NCI-H187 (cell line): ENCODE measurements around the gene ATG7.

Source experiments
- DNase-seq, 2 experiments: peaks; one replicate each; lab custom pipeline; 2025; lab: John Stamatoyannopoulos, UW

ATG7 gene, protein sequence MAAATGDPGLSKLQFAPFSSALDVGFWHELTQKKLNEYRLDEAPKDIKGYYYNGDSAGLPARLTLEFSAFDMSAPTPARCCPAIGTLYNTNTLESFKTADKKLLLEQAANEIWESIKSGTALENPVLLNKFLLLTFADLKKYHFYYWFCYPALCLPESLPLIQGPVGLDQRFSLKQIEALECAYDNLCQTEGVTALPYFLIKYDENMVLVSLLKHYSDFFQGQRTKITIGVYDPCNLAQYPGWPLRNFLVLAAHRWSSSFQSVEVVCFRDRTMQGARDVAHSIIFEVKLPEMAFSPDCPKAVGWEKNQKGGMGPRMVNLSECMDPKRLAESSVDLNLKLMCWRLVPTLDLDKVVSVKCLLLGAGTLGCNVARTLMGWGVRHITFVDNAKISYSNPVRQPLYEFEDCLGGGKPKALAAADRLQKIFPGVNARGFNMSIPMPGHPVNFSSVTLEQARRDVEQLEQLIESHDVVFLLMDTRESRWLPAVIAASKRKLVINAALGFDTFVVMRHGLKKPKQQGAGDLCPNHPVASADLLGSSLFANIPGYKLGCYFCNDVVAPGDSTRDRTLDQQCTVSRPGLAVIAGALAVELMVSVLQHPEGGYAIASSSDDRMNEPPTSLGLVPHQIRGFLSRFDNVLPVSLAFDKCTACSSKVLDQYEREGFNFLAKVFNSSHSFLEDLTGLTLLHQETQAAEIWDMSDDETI

GRCh38 chr3:11271986-11272904 lies at the start of gene ATG7:
Gene ATG7 (plus strand): TSS chr3:11272397. CDS start chr3:11298696, 26,299 bp downstream.
- DNase-seq = peak; percentile 70 to 79

DNA sequence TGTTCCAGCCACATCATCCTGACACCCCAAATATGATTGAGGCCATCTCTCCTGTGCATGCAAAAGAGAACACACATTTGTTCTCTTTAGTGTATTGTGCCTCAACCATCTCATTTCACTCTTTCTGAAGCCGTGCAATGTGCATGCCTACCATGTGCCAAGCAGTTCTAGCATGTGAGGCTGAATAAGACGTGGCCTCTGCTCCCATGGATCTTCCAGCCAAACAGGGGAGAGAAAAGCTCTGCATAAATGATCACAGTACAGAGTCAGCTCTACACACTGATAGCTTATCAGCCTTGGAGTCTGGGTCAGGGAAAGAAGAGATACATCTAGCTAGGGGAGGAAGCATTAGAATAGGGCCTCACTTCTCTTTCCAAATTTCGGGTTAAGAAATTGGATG lies 48.2 kb upstream of the ATG7 start:
- no peak for DNase-seq

- no peak for DNase-seq
These were observed 47.3 kb upstream of the ATG7 start for GRCh38 chr3:11224870-11225229.

GRCh38 chr3:11226042-11226370 lies 46.2 kb upstream of the ATG7 start:
- no peak for DNase-seq

DNA sequence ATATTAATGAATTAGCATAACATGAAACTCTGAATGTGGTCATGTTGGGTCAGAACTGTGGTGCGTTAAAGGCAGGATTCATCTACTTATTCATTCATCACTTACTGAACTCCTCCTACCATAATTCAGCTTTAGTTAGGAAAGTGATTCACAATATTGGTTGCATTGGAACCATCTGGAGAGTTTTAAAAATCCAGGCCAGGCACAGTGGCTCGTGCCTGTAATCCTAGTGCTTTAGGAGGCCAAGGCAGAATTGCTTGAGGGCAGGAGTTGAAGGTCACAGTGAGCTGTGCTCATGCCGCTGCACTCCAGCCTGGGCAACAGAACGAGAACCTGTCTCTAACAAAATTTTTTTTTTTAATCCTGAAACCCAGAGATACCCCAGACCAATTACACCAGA lies 44.2 kb upstream of the ATG7 start:
- DNase-seq = no peak

DNA sequence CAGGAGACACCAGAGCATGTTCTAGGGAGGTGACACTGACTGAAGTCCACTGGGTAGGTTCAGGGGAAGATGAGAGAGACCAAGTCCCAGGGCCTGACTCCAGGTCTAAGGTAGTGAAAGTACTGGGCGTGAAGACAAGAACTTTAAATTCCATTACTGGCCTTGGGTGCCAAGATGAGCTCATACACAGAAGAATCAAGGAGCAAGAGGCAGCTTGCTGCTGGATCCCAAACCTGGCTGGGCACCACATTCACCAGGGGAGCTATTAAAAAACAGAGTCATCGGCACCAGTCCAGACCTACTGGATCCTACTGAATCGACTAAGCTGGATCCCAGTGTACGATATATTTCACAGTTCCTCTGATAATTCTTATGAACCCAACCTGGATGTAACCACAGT lies 42.1 kb upstream of the ATG7 start:
- no peak for DNase-seq

GRCh38 chr3:11230832-11231231 lies 41.4 kb upstream of the ATG7 start:
- DNase-seq = no peak

GRCh38 chr3:11235385-11235784 lies 36.8 kb upstream of the ATG7 start:
- DNase-seq = no peak

DNA sequence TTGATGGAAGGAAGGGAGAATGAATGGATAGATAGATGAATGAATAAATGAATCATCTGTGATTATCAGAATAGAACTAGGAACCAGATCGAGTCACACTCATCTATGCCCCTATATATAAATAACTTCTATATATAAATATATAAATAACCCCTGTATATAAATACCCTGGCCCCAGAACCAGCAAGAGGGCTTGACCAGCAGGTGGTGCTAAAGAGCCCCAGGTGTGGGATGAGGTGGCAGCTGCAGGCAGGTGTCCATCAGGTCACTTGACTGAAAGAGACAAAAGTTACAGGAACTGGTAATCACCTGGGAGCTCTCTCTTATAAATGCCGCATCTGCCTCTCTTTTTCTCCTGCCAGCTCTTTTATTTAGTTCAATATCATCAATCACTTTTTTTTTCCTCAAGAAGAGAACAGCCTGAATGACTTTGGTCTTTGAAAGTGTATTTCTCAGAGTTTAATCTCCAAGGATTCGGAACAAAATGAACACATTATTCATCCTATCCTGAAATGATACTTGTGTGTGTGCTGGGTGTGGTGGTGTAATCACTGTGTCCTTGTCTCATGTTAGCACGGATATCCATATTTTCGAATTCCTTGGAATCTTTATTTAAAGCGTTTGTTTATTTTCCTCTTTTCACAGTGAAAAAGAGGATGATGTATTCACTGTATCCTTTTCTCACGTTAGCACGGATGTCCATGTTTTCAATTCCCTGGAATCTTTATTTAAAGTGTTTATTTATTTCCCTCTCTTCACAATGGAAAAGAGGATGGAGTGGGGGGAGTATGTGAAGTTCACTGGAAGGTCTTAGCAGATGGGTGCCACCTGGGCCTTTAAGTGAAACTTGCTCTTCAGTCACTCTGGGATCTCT lies 35.4 kb upstream of the ATG7 start:
- peak; percentile 38 to 60 for DNase-seq

GRCh38 chr3:11238060-11238459 lies 34.1 kb upstream of the ATG7 start:
- no peak for DNase-seq

DNA sequence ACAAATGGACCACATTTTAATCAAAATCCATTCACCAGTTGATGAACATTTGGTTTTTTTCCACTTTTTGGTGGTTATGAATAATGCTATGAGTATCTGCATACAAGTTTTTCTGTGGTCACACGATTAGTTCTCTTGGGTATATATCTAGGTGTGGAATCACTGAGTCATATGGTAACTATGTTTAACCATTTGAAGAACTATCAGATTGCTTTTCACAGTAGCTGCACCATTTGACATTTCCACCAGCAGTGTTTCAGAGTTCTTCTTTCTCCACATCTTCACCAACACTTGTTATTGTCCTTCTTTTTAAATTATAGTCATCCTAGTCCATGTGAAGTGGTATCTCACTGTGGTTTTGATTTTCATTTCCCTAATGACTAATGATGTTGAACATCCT lies 33.3 kb upstream of the ATG7 start:
- DNase-seq = no peak

- DNase-seq = no peak
These were observed 32.4 kb upstream of the ATG7 start for GRCh38 chr3:11239796-11240195.

DNA sequence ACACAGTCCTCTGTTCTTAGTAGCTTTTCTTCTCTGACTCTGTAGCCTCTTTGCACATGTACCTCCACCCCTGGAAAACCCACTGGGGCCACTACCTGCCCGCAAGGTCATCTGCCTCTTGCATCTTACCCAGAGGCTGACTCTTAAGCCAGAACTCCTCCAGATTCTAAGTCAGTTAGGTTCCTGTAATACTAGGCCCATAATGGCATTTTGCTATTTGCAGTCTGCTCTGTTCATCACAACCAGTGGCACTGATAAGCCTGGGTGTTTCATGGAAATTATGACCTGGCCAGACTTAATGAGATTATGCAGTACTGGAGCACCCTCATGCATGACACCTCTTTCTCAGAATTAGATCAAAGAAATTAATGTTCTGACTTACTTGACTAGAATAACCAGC lies 31.7 kb upstream of the ATG7 start:
- no peak for DNase-seq

GRCh38 chr3:11244121-11244677 lies 28.0 kb upstream of the ATG7 start:
- no peak for DNase-seq

DNA sequence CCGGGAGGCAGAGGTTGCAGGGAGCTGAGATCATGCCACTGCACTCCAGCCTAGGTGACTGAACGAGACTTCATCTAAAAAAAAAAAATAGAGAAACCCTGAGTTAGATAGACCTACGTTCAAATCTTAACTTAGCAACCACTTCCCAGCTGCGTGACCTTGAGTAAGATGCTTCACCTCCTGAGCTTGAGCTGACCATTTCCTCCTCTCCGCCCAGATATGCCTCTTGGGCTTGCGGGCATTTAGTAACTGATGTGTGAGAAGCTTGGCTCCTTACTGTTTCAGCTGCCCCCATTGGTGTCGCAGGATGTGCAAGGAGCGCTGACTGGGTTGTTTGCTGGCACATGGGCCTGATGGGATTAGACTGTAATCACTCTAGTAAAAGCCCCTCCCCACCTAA lies 26.9 kb upstream of the ATG7 start:
- DNase-seq = no peak

- no peak for DNase-seq
These were observed 26.2 kb upstream of the ATG7 start for GRCh38 chr3:11245827-11246662.

- no peak for DNase-seq
These were observed 25.6 kb upstream of the ATG7 start for GRCh38 chr3:11246663-11246970.

- DNase-seq = no peak
These were observed 24.8 kb upstream of the ATG7 start for GRCh38 chr3:11247362-11247761.

DNA sequence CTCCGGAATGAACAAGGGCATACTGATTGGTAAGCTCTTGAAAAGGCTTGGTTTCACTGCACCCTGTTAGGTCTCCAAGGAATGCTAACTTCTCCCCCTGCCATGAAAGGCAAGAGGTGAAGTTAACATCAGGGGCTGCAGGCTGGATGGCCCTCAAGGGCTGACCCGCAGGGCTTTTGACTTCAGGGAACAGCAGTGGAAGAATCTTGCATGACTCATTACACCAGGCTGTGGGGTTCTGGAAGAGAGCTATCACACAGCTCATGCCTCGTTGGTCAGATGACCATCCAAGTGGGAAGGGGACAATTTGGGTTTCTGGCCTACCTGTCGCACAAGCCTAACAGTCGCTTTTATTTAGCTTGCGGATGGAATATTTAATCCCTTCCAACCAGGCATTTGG lies 23.6 kb upstream of the ATG7 start:
- DNase-seq = no peak

DNA sequence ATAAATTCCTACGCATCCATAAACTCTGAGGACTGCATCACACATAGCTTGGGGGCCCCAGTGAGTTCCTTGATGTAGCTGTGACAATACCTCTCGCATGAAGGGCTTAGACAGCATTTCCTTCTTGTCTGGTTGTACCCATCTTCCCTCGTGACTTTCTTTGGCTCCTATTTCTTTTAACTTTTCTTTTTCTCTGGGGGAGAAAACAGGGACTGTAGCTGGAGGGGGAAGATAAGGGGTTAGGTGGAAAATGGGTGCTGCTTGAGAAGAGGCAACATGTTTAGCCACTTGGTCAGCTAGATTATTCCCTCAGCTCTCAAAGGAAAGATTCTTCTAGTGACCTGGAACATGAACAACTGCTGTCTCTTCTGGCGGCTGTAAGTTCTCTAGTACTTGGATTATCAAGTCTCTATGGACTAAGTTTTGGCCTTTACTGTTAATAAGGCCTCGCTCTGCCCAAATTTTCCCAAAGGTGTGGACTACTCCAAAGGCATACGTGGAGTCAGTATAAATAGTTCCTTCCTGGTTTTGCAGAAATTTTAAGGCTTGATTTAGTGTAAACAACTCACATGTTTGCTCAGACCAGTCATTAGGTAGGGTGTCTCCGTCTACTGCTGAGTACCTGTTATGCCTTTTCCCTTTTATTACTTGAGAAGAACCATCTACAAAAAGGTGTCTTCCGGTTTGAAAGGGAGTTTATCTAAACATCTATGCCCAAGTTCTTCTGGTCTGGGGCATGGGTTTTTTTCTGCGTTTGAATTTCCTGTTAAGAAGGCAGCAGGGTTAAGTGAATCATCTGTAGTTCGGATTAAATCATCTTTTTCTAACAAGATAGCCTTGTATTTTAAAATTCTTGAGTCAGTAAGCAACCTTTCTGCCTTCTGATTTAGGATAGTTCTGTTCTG lies 21.0 kb upstream of the ATG7 start:
- no peak for DNase-seq
